T-helper 1 cell treated with Interleukin-12 subunit alpha and Interleukin-12 subunit beta and Interleukin-4 antibody, amounts not matched to agents 30 μg/mL and 1 μg/mL, for 36 hours (primary cell): ENCODE results near the gene DENND4A.

Source experiments
- H3K27ac Mint-ChIP-seq: one replicate; pipeline ENCODE4 v1.8.0; 2021; ENCODE audit warnings: mild to moderate bottlenecking, mixed read lengths
- H3K27me3 Mint-ChIP-seq: one replicate; pipeline ENCODE4 v1.8.0; 2021; ENCODE audit warnings: low read depth, mixed read lengths
- H3K36me3 Mint-ChIP-seq: one replicate; pipeline ENCODE4 v1.8.0; 2021; ENCODE audit warnings: low read depth, mixed read lengths
- H3K4me1 Mint-ChIP-seq: one replicate; pipeline ENCODE4 v1.8.0; 2021; ENCODE audit warnings: low read depth, mixed read lengths
- H3K4me3 Mint-ChIP-seq: one replicate; pipeline ENCODE4 v1.8.0; 2021; ENCODE audit warnings: mild to moderate bottlenecking, moderate library complexity, mixed read lengths
- H3K9me3 Mint-ChIP-seq: one replicate; pipeline ENCODE4 v1.8.0; 2021; ENCODE audit warnings: mixed read lengths

Gene DENND4A

DNA sequence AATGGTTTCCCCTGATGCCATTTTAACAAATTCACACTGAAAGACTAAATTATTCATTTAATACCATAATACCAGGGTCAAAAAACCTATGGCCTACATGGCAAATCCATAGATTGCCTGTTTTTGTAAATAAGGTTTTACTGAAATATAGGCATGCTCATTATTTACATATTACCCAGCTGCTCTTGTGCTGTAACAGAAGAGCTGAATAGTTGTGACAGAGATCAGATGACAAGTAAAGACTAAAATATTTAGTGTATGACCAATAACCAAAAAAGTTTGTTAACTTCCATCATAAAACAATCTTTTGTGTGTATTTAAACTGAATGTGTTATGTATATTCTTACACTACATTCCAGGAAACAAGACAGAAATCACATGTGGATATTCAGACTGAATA, 60.2 kb downstream of the DENND4A start:
- Mint-ChIP-seq H3K4me3 (no peak overlapping the region), H3K36me3 (peaks cover 22% of the 10 kb centered on the region), H3K27ac (no peak overlapping the region), H3K9me3 (no peaks in the 10 kb centered on the region), H3K27me3 (no peaks in the 10 kb centered on the region), H3K4me1 (peaks cover 2% of the 10 kb centered on the region)

DNA sequence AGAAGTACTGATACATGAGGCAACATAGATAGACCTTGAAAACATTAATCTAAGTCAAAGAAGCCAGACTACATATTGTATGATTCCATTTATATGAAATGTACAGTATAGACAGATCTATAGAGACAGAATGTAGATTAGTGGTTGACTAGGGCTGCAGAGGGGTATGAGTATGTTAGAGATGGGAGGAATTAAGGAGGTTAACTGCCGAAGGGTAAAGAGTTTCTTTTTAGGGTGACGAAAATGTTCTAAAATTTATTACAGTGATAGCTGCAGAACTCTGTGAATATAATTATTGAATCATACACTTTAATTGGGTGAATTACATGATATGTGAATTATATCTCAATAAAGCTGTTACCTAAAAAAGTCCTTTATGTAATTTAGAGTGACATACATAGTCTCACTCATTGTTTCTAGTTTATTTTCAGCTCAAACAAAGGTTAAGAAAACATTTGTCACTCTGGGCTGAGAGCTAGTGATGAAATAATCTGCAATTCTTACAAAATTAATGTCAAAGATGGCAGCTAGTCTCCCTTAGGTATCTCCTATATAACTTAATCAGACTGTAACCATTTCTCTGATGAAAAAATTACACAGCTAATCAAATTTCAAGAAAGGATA, 61.4 kb downstream of the DENND4A start:
- Mint-ChIP-seq H3K36me3 (peaks cover 17% of the 10 kb centered on the region), H3K4me3 (no peak overlapping the region), H3K27me3 (no peaks in the 10 kb centered on the region), H3K4me1 (peaks cover 2% of the 10 kb centered on the region), H3K27ac (no peak overlapping the region), H3K9me3 (no peaks in the 10 kb centered on the region)

DNA sequence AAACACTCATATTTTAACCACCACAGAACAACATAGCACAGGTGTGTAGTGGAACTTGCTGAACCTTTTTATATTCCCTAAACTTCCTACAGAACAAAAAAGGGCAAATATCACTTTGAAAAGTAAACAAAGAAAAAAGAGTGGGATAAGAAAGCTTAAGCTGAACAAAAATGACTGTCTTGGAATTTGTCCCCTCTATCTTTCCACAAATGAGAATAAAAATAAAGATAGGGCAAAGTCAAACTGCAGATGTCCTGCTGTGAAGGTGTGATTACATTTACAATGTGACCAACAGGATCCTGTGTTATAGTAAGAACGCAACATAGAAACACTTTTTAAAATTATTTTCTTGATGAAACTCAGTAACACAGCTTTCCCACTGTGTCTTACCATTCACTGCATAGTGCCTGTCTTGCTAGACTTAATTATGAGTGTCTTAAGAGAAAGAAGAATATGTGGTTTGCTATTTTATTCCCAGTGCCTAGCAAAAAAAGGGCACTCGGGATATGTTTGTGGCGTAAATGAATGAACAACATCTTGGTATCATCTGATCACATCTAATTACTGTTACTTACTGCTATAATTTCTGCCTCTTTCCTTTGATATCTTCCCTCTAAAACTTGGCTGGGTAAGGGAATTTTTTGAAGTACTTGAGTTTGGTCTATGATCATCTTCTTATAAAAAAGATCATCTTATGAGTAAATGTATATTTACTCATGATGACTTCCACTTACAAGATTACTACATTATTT, 67.5 kb downstream of the DENND4A start:
- Mint-ChIP-seq H3K27me3 (no peaks in the 10 kb centered on the region), H3K9me3 (no peaks in the 10 kb centered on the region), H3K36me3 (peaks cover 23% of the 10 kb centered on the region), H3K4me1 (no peaks in the 10 kb centered on the region), H3K4me3 (no peak overlapping the region), H3K27ac (no peak overlapping the region)

DNA sequence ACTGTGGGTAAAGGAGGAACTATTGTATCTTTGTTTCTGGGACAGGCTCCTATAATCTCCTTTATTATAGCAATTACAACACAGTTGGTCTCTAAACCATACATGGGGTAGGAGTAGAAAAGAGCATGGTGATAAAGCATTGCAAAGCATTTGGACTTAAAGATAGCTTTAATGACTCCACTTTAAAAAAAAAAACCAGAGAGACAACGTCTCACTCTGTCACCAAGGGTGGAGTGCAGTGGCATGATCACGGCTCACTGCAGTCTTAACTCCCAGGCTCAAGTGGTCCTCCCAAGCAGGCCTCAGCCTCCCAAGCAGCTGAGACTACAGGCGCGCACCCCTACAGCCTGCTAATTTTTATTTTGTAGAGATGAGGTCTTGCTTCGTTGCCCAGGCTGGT, 68.2 kb downstream of the DENND4A start:
- Mint-ChIP-seq H3K9me3 (no peaks in the 10 kb centered on the region), H3K4me3 (no peak overlapping the region), H3K36me3 (peaks cover 25% of the 10 kb centered on the region), H3K27me3 (no peaks in the 10 kb centered on the region), H3K27ac (no peak overlapping the region), H3K4me1 (no peaks in the 10 kb centered on the region)

DNA sequence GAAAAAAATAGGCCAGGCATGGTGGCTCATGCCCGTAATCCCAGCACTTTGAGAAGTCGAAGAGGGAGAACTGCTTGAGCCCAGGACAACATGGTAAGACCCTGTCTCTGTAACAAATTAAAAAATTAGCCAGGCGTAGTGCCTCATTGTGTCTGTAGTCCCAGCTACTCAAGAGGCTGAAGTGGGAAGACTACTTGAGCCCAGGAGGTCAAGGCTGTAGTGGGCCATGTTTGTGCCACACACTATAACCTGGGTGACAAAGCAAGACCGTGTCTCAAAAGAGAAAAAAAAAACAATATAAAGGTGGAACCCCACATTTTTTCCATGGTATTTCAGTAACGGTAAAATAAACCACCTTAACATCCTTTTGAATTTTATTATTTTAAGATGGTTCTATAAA, 69.9 kb downstream of the DENND4A start:
- H3K36me3 Mint-ChIP-seq: peaks cover 29% of the 10 kb centered on the region
- no peaks in the 10 kb centered on the region for H3K4me1 Mint-ChIP-seq

DNA sequence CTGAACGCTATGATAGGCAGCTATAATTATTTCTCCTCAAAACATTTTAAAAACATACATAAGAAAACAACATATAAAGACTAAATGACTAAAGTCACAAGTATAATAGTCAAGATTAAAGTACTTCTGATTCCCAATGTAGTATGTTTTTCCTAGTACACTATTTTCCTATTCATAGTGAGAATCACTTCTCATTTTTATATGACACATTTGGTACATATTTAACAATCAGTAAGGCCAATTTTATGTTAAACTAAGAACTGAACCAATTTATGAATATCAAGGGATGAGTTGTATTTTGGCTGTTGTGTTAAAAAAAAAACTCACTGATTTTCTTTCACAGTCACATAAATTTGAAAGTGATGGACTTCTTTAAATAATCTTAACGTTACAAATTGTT, 79.7 kb downstream of the DENND4A start:
- H3K9me3 Mint-ChIP-seq: no peaks in the 10 kb centered on the region
- no peak overlapping the region for H3K4me3 Mint-ChIP-seq
- H3K27me3 Mint-ChIP-seq: no peaks in the 10 kb centered on the region
- no peak overlapping the region for H3K27ac Mint-ChIP-seq
- peaks cover 7% of the 10 kb centered on the region for H3K4me1 Mint-ChIP-seq
- H3K36me3 Mint-ChIP-seq: peaks cover 26% of the 10 kb centered on the region

More for the DNA sequence above, 69.9 kb downstream of the DENND4A start:
- no peak overlapping the region for H3K27ac Mint-ChIP-seq
- H3K27me3 Mint-ChIP-seq: no peaks in the 10 kb centered on the region
- no peak overlapping the region for H3K4me3 Mint-ChIP-seq
- no peaks in the 10 kb centered on the region for H3K9me3 Mint-ChIP-seq

DNA sequence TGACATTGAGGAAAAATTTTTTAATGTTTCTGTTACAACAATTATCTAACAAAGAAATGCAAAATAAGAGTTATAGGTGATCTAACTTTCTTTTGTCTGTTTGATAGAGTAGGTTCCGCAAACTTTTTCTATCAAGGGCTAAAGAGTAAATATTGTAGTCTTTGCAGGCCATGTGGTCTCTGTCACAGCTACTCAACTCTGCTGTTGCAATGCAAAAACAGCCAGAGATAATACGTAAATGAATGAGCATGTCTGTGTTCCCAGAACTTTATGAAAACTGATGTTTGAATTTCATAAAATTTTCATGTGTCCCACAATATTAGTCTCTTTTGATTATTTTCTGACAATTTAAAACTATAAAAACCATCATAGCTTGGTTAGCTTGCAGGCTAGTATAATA, 97.0 kb downstream of the DENND4A start:
- H3K27ac Mint-ChIP-seq: no peak overlapping the region
- H3K9me3 Mint-ChIP-seq: no peaks in the 10 kb centered on the region
- no peak overlapping the region for H3K4me3 Mint-ChIP-seq
- H3K4me1 Mint-ChIP-seq: no peaks in the 10 kb centered on the region
- H3K36me3 Mint-ChIP-seq: peaks cover 27% of the 10 kb centered on the region
- H3K27me3 Mint-ChIP-seq: no peaks in the 10 kb centered on the region

DNA sequence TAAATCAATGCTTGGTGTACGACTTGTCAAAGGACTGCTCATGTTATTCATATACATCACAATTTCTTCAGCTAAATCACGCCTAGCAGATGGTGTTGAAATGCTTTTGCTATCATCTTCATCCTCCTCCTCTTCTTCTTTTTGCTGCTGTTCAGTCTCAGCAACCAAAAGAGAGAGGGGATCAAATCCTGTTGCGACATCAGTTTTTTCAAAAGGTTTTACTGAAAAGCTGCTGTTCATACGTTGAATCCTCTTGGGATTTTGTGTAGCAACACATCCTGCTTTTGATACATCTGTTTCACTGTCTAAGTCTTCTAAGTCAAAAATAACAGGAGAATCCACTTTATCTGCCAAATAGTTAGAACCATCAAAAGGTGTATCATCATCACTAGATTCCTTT, 101.3 kb downstream of the DENND4A start:
- Mint-ChIP-seq H3K9me3 (no peaks in the 10 kb centered on the region), H3K4me1 (peaks cover 11% of the 10 kb centered on the region), H3K27ac (no peak overlapping the region), H3K27me3 (no peaks in the 10 kb centered on the region), H3K36me3 (peaks cover 46% of the 10 kb centered on the region), H3K4me3 (no peak overlapping the region)

DNA sequence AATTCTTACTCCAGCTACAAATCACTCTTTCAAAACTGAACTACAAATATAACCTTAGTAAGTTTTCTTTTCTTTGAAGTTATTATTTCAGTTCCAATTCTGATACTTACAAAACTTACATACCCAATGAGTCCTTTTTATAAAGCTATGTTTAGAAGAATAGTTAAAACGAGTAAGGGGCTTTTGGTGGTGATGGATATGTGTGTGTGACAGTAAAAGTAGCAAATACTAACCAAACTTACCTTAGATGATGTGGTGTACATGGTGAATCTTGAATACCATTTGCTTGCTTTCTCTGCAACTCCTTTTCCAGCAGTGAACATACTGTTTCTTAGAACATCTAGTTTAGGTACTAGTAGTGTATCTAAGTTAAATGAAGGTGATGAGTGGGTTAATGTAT, 101.9 kb downstream of the DENND4A start:
- peaks cover 46% of the 10 kb centered on the region for H3K36me3 Mint-ChIP-seq
- no peak overlapping the region for H3K27ac Mint-ChIP-seq
- H3K4me1 Mint-ChIP-seq: peaks cover 11% of the 10 kb centered on the region
- no peak overlapping the region for H3K4me3 Mint-ChIP-seq
- H3K27me3 Mint-ChIP-seq: no peaks in the 10 kb centered on the region
- H3K9me3 Mint-ChIP-seq: no peaks in the 10 kb centered on the region

DNA sequence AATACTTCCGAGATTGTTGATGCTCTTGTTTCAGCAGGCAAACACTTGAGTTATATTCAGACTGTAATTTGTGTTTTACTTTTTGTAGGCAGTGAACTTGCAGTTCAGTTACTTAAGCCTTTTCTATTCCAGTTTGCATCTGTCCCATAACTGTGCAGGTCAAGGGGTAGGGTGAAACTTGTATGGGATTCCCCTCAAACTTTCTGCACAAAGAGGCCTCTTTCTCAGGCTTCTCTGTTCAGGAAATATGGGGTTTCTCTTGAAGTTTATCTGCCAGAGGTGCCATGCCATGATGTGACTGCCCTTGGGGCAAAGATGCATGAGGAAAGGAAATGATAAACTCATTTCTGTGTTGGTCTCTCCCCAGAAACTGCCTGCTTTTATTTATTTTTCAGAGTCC, 103.6 kb downstream of the DENND4A start:
- Mint-ChIP-seq H3K27me3 (no peaks in the 10 kb centered on the region), H3K36me3 (peaks cover 47% of the 10 kb centered on the region), H3K4me3 (no peak overlapping the region), H3K27ac (no peak overlapping the region), H3K4me1 (peaks cover 11% of the 10 kb centered on the region), H3K9me3 (no peaks in the 10 kb centered on the region)

DNA sequence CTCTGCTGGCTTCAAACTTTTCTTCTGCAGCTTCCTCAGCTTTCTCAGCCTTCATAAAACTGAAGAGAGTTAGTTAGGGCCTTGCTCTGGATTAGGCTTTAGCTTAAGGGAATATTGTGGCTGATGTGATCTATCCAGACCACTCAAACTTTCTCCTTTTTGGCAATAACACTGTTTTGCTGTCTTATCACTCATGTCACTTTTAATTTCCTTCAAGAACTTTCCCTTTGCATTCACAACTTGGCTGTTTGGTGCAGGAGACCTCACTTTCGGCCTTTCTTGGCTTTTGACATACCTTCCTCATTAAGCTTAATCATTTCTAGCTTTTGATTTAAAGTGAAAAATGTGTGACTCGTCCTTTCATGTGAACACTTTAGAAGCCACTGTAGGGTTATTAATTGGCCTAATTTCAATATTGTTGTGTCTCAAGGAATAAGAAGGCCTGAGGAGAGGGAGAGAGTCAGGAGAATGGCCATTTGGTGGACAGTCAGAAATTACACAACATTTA, 109.6 kb downstream of the DENND4A start:
- Mint-ChIP-seq H3K9me3 (no peaks in the 10 kb centered on the region), H3K4me1 (no peaks in the 10 kb centered on the region), H3K27ac (no peak overlapping the region), H3K27me3 (no peaks in the 10 kb centered on the region), H3K4me3 (no peak overlapping the region), H3K36me3 (peaks cover 13% of the 10 kb centered on the region)

DNA sequence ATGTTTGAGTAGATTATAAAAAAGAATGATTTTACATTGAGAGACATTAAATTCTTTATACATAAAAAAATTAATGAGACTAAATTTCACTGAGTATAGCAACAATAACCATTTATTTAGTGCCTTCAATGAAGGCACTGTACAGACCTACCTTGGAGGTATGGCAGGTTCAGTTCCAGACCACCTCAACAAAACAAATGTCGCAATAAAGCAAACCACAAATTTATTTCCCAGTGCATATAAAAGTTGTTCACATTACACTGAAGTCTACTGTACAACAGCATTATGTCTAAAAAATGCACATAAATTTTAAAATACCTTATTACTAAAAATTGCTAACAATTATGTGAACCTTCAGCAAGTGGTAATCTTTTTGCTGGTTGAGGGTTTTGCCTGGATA, 111.5 kb downstream of the DENND4A start:
- Mint-ChIP-seq H3K27ac (no peak overlapping the region), H3K4me1 (no peaks in the 10 kb centered on the region), H3K9me3 (no peaks in the 10 kb centered on the region), H3K27me3 (no peaks in the 10 kb centered on the region), H3K4me3 (no peak overlapping the region), H3K36me3 (peaks cover 7% of the 10 kb centered on the region)

DNA sequence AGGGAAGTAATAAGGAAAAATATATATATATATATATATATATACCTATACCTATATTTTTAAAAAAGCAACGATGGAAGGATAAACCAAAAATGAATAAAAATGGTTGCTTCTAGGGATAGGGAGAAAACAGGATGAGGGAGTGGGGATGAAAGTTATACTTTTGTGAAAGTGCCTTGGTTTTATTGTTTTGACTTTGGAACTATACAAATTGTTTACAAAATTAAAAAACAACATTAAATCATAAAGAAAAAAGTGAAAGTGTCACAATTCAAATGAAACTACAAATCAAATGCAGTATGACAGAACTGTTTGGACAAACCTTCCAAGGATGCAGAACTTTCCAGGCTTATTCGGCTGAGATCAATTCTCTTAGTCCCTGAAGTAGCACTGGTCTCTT, 116.0 kb downstream of the DENND4A start:
- Mint-ChIP-seq H3K4me3 (no peak overlapping the region), H3K27me3 (no peaks in the 10 kb centered on the region), H3K27ac (no peak overlapping the region), H3K9me3 (no peaks in the 10 kb centered on the region), H3K4me1 (no peaks in the 10 kb centered on the region), H3K36me3 (peaks cover 7% of the 10 kb centered on the region)

DNA sequence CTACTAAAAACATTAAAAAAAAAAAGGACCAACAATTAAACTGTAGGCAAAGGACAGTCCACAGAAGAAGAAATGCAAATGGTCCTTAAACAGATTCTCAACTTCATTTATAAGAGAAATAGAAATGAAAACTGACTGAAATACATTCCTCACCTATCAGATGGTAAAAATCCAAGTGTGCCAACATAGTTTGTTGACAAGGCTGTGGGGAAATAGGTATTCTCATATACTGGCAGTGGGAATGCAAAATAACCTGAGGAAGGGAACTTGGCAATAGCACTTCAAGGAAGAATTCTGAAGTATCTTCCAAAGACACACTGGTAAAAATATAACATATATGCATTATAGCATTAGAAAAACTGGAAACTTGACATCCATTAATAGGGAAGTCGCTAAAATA, 116.5 kb downstream of the DENND4A start:
- no peaks in the 10 kb centered on the region for H3K9me3 Mint-ChIP-seq
- H3K27me3 Mint-ChIP-seq: no peaks in the 10 kb centered on the region
- H3K4me1 Mint-ChIP-seq: no peaks in the 10 kb centered on the region
- H3K27ac Mint-ChIP-seq: no peak overlapping the region
- peaks cover 10% of the 10 kb centered on the region for H3K36me3 Mint-ChIP-seq
- H3K4me3 Mint-ChIP-seq: no peak overlapping the region

DNA sequence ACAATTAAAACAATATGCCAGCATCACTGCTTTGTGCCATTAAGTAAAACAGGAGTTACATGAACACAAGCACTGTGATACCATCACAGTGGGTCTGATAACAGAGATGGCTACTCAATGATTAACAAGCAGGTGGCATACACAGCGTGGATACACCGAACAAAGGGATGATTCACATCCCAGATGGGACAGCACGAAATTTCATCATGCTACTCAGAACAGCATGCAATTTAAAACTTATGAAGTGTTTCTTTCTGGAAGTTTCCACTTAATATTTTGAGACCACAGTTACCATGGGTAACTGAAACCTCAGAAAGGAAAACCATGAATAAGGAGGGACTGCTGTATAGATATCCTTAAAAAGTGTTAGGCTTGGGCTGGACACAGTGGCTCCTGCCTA, 125.8 kb downstream of the DENND4A start:
- Mint-ChIP-seq H3K36me3 (peaks cover 38% of the 10 kb centered on the region), H3K27ac (no peak overlapping the region), H3K27me3 (no peaks in the 10 kb centered on the region)

More for the DNA sequence above, 125.8 kb downstream of the DENND4A start:
- peaks cover 2% of the 10 kb centered on the region for H3K4me1 Mint-ChIP-seq
- no peaks in the 10 kb centered on the region for H3K9me3 Mint-ChIP-seq
- H3K4me3 Mint-ChIP-seq: no peak overlapping the region
